ENCODE results near the gene NUBP1.

NUBP1 gene

DNA sequence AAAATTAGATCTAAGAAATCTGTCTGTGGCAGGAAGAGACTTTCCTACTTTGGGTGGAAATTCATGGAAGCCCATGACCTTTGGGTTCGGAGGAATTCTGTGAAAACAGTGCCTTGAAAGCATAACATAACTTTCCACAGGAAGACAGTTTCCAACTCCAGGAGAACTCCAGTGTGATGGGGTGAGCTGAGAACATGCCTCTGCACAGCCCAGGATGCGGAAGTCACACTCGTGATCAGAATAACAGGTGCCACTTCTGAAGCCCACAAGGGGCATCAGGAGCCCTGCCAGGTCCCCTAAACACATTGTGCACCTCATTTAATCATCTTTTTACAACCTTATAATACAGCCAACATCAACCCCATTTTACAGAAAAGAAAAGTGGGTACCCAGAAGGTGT, 65.2 kb downstream of the NUBP1 start:
- no peak for DNase-seq

DNA sequence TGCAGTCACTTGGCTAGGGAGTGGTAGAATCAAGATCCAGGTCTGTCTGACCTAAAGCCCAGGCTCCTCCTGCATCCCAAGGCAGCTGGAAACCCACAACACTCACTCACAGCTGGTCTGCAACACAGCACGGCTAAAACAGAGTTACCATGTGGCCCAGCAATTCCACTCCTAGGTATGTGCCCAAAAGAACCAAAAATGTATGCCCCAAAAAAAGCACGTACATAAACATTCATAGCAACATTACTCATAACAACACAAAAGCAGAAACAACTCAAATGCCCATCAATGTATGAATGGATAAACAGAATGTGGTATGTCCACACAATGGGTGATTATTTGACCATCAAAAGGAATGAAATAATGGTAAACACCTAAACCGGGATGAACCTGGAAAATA, 66.1 kb downstream of the NUBP1 start:
- DNase-seq = no peak

DNA sequence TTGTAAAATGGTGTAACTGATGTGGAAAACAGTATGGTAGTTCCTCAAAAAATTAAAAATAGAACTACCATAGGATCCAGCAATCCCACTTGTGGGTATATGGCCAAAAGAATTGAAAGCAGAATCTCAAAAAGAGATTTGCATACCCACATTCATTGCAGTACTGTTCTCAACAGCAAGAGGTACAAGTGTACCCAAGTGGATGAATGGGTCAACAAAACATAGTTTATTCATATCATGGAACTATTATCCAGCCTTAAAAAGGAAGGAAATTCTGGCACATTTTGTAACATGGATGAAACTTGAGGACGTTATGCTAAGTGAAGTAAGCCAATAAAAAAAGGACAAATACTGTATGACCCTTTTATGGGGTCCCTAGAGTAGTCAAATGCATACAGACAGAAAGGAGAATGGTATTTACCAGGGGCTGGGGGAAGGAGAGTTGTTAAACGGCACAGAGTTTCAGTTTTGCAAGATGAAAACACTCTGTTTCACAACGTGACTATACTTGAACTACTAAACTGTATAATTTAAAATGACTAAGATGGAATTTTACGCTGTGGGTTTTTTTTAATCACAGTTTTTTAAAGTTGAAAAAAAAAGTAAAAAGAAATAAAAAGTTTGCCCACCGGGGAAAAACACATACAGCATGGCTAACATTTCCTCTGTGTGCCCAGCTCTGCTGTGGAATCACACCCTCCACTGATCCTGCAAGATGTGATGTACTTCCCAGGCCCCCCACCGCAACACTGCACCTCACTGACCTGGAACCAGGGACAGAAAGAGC, 68.9 kb downstream of the NUBP1 start:
- DNase-seq = no peak

DNA sequence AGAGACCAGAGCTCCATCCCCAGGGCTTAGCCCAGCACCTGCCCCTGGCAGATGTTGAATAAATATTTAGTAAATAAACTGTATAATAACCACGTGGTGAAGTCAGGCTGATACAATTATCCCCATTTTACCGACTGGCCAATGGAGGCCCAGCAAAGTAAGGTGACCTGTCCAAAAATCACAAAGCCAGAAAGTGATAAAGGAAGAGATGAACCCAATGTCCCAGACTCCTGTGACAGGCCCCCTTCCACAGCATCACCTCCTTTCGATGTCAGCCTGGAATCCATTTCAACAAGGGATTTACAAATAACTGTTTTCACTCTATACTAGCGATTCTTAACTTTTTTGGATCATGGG, 69.4 kb downstream of the NUBP1 start:
- DNase-seq = no peak

DNA sequence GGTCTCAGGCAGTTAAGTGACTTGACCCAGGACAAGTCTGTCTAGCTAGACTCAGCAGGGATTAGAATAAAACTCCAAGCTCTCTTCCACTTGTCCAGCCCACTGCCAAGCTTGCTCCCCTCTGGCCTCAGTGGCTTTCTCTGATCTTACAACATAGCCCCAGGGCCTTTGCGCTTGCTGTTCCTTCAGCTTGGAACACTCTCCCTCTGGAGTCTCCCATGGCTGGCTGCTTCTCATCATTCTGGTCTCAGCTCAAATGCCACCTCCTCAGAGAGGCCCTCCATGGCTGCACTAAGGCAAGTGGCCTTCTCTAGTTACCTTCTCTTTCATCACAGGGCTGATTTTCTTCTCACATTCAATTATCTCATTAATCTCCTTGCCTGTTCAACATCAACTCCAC, 73.9 kb downstream of the NUBP1 start:
- DNase-seq = no peak

DNA sequence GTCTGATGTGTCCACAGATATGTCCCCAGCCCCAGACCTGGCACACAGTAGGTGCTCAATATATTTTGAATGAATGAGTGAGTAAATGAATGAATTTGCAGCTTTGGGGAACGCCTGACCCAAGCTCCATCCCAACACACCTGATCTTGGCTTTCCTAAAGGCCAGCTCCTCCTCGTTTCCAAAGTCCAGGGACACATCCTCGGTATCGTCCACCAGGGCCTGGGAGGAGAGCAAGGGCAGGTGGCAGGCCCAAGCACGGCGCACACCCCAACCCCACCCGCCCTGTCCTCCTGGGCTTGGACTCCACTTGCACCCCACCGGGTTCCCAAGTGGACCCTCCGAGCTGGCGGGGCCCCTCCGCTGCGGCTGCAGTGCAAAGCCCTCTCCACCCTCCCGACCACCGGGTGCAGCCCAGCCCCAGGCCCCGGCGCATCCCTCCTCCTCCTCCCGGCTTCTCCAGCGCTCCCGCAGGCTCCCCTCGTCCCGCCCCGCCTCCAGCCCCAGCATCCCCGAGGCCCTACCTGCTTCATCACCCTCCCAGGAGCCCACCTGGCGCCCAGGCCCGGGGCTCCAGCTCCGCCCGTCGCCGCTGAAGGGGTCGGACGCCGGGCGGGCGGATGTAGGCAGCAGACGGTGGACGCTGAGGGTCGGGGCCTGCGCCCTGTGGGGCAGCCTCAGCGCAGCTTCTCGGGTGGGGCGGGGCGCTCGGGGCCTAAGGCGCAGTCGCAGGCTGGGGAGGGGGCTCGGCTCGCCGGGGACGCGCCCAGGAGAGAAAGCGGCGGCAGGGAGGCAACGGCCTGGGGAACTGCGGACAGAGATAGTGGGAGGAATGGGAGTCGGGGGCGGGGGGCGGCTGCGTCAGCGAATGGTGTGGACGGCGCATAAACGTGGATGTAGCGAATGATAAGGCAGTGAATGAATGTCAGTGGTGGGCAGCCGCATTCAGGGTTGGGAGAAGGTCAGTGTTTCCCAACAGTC, 74.6 kb downstream of the NUBP1 start, which contains the start of gene TVP23A:
TVP23A (minus strand) TSS at position 832 of the 979 bp plus-strand sequence; CDS start at position 531, 301 bp downstream.
- DNase-seq = no peak

All from hematopoietic multipotent progenitor cell treated with erythropoietin and hydrocortisone succinate and interleukin-3 and kit ligand, for 8 days (in vitro differentiated cells).